ENCODE measurements around the gene BZW1. TPM values are rescaled to one million over a fixed set of nuclear protein-coding genes. Genes with fewer than 3 reads are reported as not detected.
A peak's percentile ranks its signal among the peaks of the same experiment; 100 is the strongest.

The BZW1 gene
- polyA plus RNA-seq, 1 of the 3 experiments (the other 2 are of a cell fraction): 131 TPM

GRCh38 chr2:200812122-200813022, 662 bp downstream of the BZW1 start:
- Histone ChIP-seq H3K9ac (peak overlapping the region; percentile 98), H3K36me3 (replicated peaks in 1 of 2; ENCODE audit: control insufficient read depth in 1 of 2, insufficient read depth in 2 of 2, low read length in 1 of 2) (peaks cover 43 to 46% of the 10 kb centered on the region in 2 experiments), H4K20me1 (ENCODE audit: insufficient read depth) (peaks cover 45% of the 10 kb centered on the region), H3K4me1 (ENCODE audit: control insufficient read depth in 1 of 2, insufficient read depth in 2 of 2, low read depth in 1 of 2, low read length in 1 of 2) (peaks cover 12 to 20% of the 10 kb centered on the region in 2 experiments; a peak in 3 of 4 replicates), H3K9me2 (no peaks in the 10 kb centered on the region), H3K79me2 (ENCODE audit: insufficient read depth) (peaks cover 56% of the 10 kb centered on the region), H3K9me3 (no peaks in the 10 kb centered on the region), H3K27me3 (ENCODE audit: insufficient read depth) (no peaks in the 10 kb centered on the region), H3K4me2 (peak overlapping the region; percentile 82), H2AFZ (ENCODE audit: low read depth) (no peak overlapping the region), H3K27ac (ENCODE audit: low read depth in 2 of 2, low read length in 1 of 2) (peak overlapping the region; percentile 98 to 100), H3F3A (replicated peaks; ENCODE audit: insufficient read depth) (peaks cover 15% of the 10 kb centered on the region), H3K4me3 (ENCODE audit: low read depth in 2 of 2, low read length in 1 of 2) (peak overlapping the region; percentile 76 to 87)
- WGBS (ENCODE audit: low lambda C conversion rate): 2% methylated on average over 37 of the region's 70 CpGs
- ChIA-PET CTCF (interaction anchor here (1.0 to 3.0 kb wide), 5 partner anchors 9 to 99 kb away, joined by 3 to 18 read pairs (median 6); partner anchors contain the start of gene NIF3L1), POLR2A (no interaction called here)
- DNase-seq: peak; percentile 82
- no peak for TF ChIP-seq MEF2A (IDR thresholded peaks at IDR 0.05; ENCODE audit: borderline replicate concordance, low read depth)
- no peak for TF ChIP-seq FOSL2 (IDR thresholded peaks at IDR 0.05; ENCODE audit: borderline replicate concordance, low read depth)
- TF ChIP-seq POLR2AphosphoS5 (IDR thresholded peaks at IDR 0.05; ENCODE audit: low read depth, low read length): no peak
- no peak for TF ChIP-seq RCOR1 (IDR thresholded peaks at IDR 0.05; ENCODE audit: low read length)
- TF ChIP-seq EP300 (IDR thresholded peaks at IDR 0.05; ENCODE audit: borderline replicate concordance in 1 of 2, low read depth in 1 of 2, low read length in 1 of 2): no peak
- TF ChIP-seq FOXM1 (IDR thresholded peaks at IDR 0.05; ENCODE audit: low read depth): no peak
- TF ChIP-seq REST (IDR thresholded peaks at IDR 0.05; ENCODE audit: low read depth, low read length): no peak
- 0 out of 2 replicates have a peak, but pooled peaks have one; percentile 20 for TF ChIP-seq TAF1 (IDR thresholded peaks at IDR 0.05; ENCODE audit: borderline replicate concordance, low read depth, low read length)
- peak; percentile 73 for TF ChIP-seq SMC3 (IDR thresholded peaks at IDR 0.05; ENCODE audit: low read depth, low read length)
- no peak for TF ChIP-seq ELF1 (IDR thresholded peaks at IDR 0.05)
- TF ChIP-seq USF1 (IDR thresholded peaks at IDR 0.05; ENCODE audit: borderline replicate concordance, low read depth): no peak
- peak; percentile 69 for TF ChIP-seq CTCF (IDR thresholded peaks at IDR 0.05)
- TF ChIP-seq TCF12 (IDR thresholded peaks at IDR 0.05): no peak
- TF ChIP-seq PBX3 (IDR thresholded peaks at IDR 0.05): no peak
- no peak for TF ChIP-seq RFX5 (IDR thresholded peaks at IDR 0.05; ENCODE audit: low read length)
- TF ChIP-seq JUND (IDR thresholded peaks at IDR 0.05): no peak
- TF ChIP-seq SIN3A (IDR thresholded peaks at IDR 0.05; ENCODE audit: borderline replicate concordance, low read depth, low read length): peak; percentile 88; the same call in 1 of the 2 replicates
- no peak for TF ChIP-seq NRF1 (IDR thresholded peaks at IDR 0.05; ENCODE audit: low read depth, low read length)
- peak; percentile 63 for TF ChIP-seq RAD21 (IDR thresholded peaks at IDR 0.05; ENCODE audit: low read length)
- no peak for TF ChIP-seq TEAD4 (IDR thresholded peaks at IDR 0.05; ENCODE audit: borderline replicate concordance, insufficient read depth)
- peak; percentile 86 for TF ChIP-seq MXI1 (IDR thresholded peaks at IDR 0.05; ENCODE audit: low read depth, low read length)
- no peak for TF ChIP-seq GABPA (IDR thresholded peaks at IDR 0.05; ENCODE audit: low read depth)
- TF ChIP-seq FOXJ3 (CRISPR knock-in tag; IDR thresholded peaks at IDR 0.05): no peak
- no peak for TF ChIP-seq ZBTB33 (IDR thresholded peaks at IDR 0.05; ENCODE audit: borderline replicate concordance, low read depth)
